Thoracic aorta (tissue), 2 donors: Measurements from ENCODE around the gene NHERF1. TPM values are rescaled to one million over a fixed set of nuclear protein-coding genes. Genes with fewer than 3 reads are reported as not detected.

ENCODE experiments used
- ATAC-seq: fragments of 150-250 bp; one replicate; pipeline ENCODE4 v1.8.0; 2017; ENCODE audit warnings: low read depth; ENCODE audit not compliant: insufficient number of reproducible peaks, low FRiP score
- DNase-seq: peaks from one replicate; pipeline ENCODE4 v3.0.0-alpha.2; 2020; ENCODE audit warnings: low spot score
- H3K27ac ChIP-seq, 2 donors: fragments of 200-600 bp; sonication (generic); 1 replicate in 1 of 2; 2 replicates in 1 of 2; pipeline ENCODE4 v1.5.1; 2016; ENCODE audit warnings: mild to moderate bottlenecking in 2 of 2, moderate library complexity in 2 of 2
- H3K27me3 ChIP-seq: fragments of 200-600 bp; sonication (generic); replicated peaks from 2 replicates; pipeline ENCODE4 v1.6.0; 2016; ENCODE audit warnings: mild to moderate bottlenecking; ENCODE audit not compliant: insufficient read depth
- H3K36me3 ChIP-seq: fragments of 200-600 bp; sonication (generic); one replicate; pipeline ENCODE4 v1.5.1; 2016
- H3K4me1 ChIP-seq, 2 donors: fragments of 200-600 bp; sonication (generic); 1 replicate in 1 of 2; 2 replicates in 1 of 2; pipeline versions ENCODE4 v1.5.1 to v1.6.0; 2016; ENCODE audit warnings: low read depth in 2 of 2, mild to moderate bottlenecking in 1 of 2; ENCODE audit not compliant: control insufficient read depth in 1 of 2
- H3K4me3 ChIP-seq: fragments of 200-600 bp; sonication (generic); 2 replicates; pipeline ENCODE4 v1.5.1; 2016; ENCODE audit warnings: mild to moderate bottlenecking
- H3K9me3 ChIP-seq: fragments of 200-600 bp; sonication (generic); 2 replicates; pipeline ENCODE4 v1.5.1; 2016
- total RNA-seq, 2 donors: library from RNA; depleted of rRNA; stranded (reverse); fragments of >200 nt; gene quantifications; one replicate each; pipeline versions ENCODE4 v1.1.0 to v1.2.3, GENCODE V29; 2016
- TF ChIP-seq, protein P1 (sequence below): fragments of 200-600 bp; sonication (generic); IDR thresholded peaks from one replicate; pipeline ENCODE4 v1.5.1; 2019; ENCODE audit warnings: antibody characterized with exemption

NHERF1 gene
- total RNA-seq, 2 donors from 2014 or later = 23.2 to 32.8 TPM

DNA sequence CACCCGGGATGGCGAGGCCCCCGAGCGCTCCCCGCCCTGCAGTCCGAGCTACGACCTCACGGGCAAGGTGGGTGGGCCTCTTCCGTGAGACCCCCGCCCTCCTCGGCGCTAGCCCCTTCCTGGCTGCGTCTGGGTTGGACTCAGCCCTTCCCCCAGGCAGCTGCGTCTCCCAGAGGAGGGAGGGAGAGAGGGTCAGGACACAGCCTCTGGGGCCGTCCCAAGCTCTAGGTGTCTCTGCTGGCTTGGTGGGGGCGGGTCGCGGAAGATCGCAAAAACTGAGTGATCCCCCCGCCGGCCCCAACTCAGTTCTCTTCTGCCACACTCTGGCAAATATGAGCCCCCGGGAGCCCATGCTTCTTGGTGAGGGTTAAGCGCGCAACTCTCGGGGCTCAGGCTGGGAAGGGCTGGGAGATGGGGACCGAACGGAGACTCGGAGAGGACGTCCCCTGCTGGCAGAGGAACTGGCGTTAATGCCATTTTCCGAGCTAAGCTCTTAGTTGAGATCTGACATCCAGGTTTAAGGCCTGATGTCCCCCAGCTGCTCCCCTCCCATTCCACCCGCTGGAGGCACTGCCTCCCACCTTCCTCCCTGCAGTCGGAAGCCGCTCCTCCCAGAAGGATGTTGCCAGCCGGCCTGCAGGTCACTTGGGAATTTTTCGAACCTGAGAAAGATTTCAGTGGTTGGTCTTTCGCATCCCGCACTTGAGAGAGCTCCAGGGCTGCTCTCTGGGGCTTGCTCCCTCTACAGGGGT is 11.0 kb upstream of the NHERF1 start:
- Histone ChIP-seq H3K9me3 (no peaks in the 10 kb centered on the region), H3K4me3 (peak overlapping the region; percentile 57), H3K4me1 (peaks cover 0 to 26% of the 10 kb centered on the region in 2 donors), H3K27ac (no peak overlapping the region), H3K36me3 (no peaks in the 10 kb centered on the region), H3K27me3 (no peaks in the 10 kb centered on the region)
- DNase-seq = no peak
- TF ChIP-seq, protein P1, sequence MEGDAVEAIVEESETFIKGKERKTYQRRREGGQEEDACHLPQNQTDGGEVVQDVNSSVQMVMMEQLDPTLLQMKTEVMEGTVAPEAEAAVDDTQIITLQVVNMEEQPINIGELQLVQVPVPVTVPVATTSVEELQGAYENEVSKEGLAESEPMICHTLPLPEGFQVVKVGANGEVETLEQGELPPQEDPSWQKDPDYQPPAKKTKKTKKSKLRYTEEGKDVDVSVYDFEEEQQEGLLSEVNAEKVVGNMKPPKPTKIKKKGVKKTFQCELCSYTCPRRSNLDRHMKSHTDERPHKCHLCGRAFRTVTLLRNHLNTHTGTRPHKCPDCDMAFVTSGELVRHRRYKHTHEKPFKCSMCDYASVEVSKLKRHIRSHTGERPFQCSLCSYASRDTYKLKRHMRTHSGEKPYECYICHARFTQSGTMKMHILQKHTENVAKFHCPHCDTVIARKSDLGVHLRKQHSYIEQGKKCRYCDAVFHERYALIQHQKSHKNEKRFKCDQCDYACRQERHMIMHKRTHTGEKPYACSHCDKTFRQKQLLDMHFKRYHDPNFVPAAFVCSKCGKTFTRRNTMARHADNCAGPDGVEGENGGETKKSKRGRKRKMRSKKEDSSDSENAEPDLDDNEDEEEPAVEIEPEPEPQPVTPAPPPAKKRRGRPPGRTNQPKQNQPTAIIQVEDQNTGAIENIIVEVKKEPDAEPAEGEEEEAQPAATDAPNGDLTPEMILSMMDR = no peak
- ATAC-seq = no peak

DNA sequence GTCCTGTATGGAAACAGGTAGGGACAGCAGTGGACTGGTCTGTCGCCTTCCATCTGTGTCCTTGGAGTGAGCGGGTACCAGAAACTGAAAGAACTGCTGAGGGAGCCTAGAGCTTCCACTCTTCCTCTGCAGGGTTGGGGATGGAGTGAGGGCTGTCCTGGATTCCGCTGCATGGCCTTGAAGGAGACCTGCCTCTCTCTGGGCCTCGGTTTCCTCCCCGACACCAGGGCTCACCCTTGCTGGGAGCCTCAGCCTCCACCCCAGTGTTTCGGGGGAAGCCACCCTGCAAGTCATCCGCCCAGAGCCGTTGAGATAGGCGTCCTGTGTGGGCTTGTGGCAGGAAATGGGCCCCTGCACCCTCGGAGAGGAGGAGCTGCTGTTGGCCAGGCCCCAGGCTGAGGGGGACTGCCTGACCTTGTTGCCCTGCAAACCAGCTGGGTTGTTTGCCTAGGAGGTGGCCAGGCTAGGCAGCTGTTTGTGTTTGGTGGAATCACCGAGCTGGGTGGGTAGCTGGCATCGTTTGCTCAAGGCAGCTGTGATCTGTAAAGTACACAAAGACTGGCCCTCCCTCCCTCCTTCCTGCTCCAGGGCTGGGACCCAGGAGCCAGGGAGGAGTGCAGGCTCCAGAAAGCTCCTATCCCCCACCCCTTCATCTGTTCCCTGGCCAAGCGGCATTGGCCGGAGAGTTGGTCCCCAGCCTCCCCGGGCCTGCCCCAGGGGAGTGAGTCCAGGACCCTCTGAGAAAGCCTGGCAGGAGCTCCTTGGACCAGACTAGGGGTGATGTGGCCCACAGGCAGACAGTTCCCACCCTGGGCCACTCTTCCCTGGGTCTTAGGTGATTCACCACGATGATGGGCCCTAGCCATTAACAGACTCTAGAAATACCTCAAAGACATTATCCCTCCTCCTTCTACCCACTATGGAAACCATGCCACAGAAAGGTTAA is 10.1 kb upstream of the NHERF1 start:
- no peaks in the 10 kb centered on the region for H3K27me3 ChIP-seq
- H3K4me3 ChIP-seq = peak overlapping the region; percentile 57
- ATAC-seq = no peak
- TF ChIP-seq, protein P1 = no peak
- H3K36me3 ChIP-seq = no peaks in the 10 kb centered on the region
- H3K4me1 ChIP-seq = peaks cover 0 to 26% of the 10 kb centered on the region in 2 donors
- no peak overlapping the region for H3K27ac ChIP-seq
- no peak for DNase-seq
- H3K9me3 ChIP-seq = no peaks in the 10 kb centered on the region

DNA sequence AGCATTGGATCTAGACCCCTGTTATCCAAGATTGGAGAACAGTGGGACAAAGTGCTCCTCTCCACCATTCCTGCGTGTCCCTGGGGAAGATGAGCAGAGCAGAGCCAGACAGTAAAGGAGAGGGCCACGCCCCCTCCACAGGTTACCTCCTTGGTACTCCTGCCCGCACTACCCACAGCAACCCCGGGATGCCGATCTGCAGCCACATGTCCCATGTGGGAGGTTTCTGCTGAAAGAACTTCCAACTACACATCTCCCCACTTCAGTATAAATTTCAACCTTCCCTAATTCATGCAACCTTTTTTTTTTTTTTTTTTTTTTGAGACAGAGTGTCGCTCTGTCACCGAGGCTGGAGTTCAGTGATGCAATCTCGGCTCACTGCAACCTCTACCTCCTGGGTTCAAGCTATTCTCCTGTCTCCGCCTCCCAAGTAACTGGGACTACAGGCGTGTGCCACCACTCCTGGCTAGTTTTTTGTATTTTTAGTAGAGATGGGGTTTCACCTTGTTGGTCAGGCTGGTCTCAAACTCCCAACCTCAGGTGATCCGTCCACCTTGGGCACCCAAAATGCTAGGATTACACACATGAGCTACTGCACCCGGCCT is 9.1 kb upstream of the NHERF1 start:
- Histone ChIP-seq H3K9me3 (no peaks in the 10 kb centered on the region), H3K27me3 (no peaks in the 10 kb centered on the region), H3K36me3 (no peaks in the 10 kb centered on the region), H3K27ac (no peak overlapping the region), H3K4me3 (no peak overlapping the region), H3K4me1 (peaks cover 0 to 29% of the 10 kb centered on the region in 2 donors)
- DNase-seq = no peak
- no peak for ATAC-seq
- TF ChIP-seq, protein P1 = no peak

DNA sequence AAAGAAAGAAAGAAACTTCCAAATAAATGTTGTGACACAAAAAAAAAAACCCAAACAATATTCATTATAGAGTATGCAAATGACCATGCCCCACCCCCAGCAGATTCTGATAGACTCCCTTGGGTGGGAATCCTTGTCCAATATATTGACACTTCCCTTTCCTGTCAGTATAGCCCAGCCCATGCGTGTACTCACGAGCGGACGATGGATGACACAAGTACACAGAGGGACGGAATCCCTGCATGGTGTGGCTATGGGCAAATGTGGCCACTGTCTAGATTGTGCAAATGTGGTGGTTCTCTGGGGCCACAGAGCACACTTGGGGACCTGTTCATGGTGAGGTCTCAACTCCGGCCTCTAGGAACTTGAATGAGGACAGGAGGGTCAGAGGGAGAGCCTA is 8.3 kb upstream of the NHERF1 start:
- Histone ChIP-seq H3K4me3 (no peak overlapping the region), H3K36me3 (no peaks in the 10 kb centered on the region), H3K27ac (no peak overlapping the region), H3K4me1 (peaks cover 0 to 36% of the 10 kb centered on the region in 2 donors), H3K27me3 (no peaks in the 10 kb centered on the region), H3K9me3 (no peaks in the 10 kb centered on the region)
- TF ChIP-seq, protein P1 = no peak
- no peak for DNase-seq
- ATAC-seq = no peak
